Epithelial cell of prostate (primary cell): ENCODE measurements around the gene MAGEE1.

Source experiments
- DNase-seq: peaks from one replicate; pipeline ENCODE4 v3.0.0-alpha.2; 2011; ENCODE audit warnings: low read depth, low spot score
- H3K27ac ChIP-seq: fragments of 450-650 bp; 2 replicates; pipeline ENCODE4 v1.5.1; 2017; ENCODE audit warnings: mild to moderate bottlenecking

Gene MAGEE1, protein sequence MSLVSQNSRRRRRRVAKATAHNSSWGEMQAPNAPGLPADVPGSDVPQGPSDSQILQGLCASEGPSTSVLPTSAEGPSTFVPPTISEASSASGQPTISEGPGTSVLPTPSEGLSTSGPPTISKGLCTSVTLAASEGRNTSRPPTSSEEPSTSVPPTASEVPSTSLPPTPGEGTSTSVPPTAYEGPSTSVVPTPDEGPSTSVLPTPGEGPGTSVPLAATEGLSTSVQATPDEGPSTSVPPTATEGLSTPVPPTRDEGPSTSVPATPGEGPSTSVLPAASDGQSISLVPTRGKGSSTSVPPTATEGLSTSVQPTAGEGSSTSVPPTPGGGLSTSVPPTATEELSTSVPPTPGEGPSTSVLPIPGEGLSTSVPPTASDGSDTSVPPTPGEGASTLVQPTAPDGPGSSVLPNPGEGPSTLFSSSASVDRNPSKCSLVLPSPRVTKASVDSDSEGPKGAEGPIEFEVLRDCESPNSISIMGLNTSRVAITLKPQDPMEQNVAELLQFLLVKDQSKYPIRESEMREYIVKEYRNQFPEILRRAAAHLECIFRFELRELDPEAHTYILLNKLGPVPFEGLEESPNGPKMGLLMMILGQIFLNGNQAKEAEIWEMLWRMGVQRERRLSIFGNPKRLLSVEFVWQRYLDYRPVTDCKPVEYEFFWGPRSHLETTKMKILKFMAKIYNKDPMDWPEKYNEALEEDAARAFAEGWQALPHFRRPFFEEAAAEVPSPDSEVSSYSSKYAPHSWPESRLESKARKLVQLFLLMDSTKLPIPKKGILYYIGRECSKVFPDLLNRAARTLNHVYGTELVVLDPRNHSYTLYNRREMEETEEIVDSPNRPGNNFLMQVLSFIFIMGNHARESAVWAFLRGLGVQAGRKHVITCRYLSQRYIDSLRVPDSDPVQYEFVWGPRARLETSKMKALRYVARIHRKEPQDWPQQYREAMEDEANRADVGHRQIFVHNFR

DNA sequence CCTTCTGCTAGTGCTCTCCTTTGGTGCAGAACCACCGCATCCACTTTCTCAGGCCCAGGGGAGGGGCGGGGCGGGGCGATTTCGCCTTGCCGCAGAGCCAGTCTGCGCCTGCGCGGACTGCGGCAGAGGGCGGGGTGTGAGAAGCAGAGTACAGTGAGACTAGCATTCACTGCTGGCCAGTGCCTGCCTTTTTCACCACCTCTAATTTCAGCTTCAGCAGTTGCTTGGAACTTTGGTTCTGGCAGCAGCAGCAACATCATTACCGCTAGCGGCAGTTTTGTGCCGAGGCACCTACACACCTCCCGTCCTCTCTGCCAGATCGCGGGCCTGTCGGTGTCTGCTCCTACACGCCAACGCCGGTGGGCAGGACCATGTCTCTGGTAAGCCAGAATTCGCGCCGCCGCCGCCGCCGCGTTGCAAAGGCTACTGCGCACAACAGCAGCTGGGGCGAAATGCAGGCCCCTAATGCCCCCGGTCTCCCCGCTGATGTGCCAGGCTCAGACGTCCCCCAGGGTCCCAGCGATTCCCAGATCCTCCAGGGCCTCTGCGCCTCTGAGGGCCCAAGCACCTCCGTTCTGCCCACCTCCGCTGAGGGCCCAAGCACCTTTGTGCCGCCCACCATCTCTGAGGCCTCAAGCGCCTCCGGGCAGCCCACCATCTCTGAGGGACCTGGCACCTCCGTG is at the start of gene MAGEE1:
MAGEE1 (plus strand) TSS at position 151 of the 683 bp plus-strand sequence; CDS start at position 372, 221 bp downstream.
- no peak for DNase-seq
- no peak within 1 kb of the TSS for H3K27ac ChIP-seq

DNA sequence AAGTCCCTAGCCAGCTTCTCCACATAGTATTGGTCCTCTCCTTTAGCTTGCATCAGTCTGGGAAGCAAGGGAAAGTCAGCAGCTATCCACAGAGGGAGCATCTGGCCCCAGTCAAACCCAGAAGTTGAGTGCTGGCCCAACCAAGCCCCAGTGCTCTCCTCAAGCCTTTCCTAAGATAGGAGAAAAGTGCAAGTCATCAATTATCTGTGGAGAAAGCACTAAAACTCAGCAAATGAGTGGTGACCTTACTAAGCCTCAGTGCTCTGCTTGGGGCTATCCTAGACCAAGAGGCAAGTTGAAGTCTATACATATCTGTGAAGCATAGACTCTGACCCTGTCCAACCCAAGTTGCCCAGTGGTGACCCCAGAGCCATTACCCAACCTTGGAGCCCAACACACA is 28.5 kb upstream of the MAGEE1 start:
- no peak overlapping the region for H3K27ac ChIP-seq
- DNase-seq, result no peak

DNA sequence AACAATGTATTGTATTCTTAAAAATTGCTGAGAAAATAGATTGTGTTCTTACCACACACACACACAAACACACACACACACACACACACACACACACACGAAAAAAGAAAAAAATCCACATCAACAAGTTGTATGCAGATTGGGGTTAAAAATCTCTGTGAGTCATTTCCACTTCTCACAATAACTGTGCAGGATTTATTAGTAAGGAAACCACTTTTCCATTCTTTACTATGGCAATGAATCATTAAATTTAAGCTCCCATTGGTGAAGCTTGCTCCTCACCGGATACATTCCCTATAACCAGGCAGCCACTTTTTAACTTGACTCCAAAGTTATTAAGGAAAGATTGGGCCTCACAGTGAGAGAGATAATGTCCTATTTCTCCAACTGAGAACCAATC is 19.7 kb upstream of the MAGEE1 start:
- H3K27ac ChIP-seq, result no peak overlapping the region
- DNase-seq, result no peak

DNA sequence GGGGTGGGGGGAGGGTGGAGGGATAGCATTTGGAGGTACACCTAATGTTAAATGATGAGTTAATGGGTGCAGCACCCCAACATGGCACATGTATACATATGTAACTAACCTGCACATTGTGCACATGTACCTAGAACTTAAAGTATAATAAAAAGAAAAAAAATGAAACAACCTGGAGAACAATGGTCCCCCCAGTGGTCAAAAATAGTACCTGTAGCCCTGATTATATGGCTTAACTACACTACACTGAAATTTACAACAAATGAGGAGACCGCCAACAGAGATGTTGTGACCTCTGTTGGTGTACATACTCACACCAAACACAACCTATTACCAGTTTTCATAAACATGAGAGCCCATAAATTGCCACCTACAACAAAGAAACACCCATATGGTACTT is 7.3 kb upstream of the MAGEE1 start:
- no peak for DNase-seq
- H3K27ac ChIP-seq, result no peak overlapping the region

DNA sequence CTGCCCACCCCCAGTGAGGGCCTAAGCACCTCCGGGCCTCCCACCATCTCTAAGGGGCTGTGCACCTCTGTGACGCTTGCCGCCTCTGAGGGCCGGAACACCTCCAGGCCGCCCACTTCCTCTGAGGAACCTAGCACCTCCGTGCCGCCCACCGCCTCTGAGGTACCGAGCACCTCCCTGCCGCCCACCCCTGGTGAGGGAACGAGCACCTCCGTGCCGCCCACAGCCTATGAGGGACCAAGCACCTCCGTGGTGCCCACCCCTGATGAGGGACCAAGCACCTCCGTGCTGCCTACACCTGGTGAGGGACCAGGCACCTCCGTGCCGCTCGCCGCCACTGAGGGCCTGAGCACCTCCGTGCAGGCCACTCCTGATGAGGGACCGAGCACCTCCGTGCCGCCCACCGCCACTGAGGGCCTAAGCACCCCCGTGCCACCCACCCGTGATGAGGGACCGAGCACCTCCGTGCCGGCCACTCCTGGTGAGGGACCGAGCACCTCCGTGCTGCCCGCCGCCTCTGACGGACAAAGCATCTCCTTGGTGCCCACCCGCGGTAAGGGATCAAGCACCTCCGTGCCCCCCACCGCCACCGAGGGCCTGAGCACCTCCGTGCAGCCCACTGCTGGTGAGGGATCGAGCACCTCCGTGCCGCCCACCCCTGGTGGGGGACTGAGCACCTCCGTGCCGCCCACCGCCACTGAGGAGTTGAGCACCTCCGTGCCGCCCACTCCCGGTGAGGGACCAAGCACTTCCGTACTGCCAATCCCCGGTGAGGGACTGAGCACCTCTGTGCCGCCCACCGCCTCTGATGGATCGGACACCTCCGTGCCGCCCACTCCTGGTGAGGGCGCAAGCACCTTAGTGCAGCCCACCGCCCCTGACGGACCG is 977 bp downstream of the MAGEE1 start:
- DNase-seq, result no peak
- H3K27ac ChIP-seq, result no peak overlapping the region

DNA sequence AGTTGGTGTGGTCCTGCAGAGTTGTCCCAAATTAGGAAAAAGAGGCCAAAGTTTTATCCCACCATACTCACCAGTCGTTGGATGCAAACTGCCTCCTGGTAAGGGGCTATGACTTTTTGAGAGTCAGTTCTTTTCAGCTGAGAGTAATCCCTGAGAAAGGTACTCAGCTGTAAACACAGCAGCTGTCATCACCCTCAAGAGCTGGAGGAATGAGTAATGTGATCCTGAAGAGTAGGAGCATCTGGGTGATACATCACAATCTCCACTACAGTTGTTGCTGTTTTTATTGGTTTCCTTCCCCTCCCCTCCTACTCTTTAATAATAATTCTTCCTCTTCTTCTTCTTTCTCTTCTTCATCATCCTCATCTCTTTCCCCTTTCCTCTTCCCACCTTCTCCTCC is 5.7 kb downstream of the MAGEE1 start:
- no peak overlapping the region for H3K27ac ChIP-seq
- DNase-seq, result no peak

DNA sequence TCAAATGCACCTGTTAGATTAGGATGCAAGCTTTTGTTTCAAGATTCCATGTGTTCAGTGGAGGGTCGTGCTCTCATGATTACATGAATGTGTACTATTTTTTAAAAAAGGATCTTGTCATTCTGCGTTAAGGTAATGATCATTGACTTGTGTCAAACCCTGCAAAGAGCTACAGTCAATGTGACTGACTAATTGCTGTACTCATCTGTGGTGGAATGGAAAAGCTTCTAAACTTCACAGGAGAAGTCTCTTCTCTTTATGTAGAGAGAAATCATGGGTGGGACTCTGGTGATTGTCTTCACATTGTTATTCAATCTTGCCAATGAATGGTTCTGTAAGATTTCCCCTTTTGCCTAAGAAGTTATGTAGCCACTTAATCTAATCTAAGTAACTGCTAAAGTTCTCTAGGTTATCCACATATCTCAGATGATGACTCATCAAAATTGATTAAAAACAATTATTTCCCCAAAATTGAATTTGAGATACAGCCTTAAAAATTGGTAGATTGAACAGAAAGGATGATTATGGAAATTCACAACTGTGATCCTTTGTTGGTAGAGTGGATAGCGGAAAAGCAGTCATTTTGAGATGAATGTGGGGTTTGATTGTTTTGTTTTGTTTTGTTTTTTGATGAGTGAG is 6.7 kb downstream of the MAGEE1 start:
- H3K27ac ChIP-seq, result no peak overlapping the region
- DNase-seq, result no peak

DNA sequence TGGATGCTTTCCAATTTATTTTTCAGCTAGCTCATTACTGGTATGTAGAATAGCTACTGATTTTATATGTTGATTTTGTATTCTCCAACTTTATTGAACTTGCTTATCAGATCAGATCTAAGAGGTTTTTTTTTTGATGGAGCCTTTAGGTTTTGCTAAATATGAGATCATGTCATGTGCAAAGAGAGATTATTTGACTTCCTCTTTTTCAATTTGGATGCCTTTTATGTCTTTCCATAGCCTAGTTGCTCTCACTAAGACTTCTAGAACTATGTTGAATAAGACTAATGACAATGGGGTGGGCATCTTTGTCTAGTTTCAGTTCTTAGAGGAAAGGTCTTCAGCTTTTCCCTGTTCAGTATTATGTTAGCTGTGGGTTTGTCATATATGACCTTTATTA is 11.7 kb downstream of the MAGEE1 start:
- no peak overlapping the region for H3K27ac ChIP-seq

DNA sequence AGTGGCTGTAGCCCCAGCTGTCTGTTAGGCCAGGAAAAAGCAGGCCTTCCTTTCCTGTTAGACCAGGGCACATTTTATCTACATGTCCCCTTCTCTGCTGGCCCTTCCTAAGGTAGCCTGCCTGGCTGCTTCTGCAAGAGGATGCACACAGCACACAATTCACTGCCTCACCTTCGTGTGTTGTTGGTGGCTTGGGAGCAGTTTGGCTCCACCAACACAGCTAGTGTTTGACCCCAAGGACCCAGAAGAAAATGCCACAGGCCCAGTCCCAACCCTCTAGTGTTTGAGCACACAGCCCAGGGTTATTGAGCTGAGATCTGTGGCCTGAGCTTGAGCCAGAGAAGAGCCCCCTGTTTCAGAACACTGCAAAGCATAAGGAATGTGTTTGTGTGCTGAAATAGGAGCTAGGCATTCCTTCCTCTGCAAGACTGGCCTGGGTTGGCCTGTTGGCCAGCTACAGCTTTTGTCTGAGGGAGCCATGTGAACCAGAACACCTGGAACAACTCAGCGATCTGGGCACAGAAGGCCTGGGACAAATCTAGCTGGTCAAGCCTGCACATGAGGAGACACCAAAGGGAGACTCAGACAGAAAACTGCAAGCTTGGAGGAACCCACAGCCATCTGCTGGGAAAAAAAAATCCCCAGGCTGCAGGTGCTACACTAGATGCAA is 26.4 kb downstream of the MAGEE1 start:
- no peak for DNase-seq
- H3K27ac ChIP-seq, result no peak overlapping the region

More for the DNA sequence above, 11.7 kb downstream of the MAGEE1 start:
- no peak for DNase-seq

DNA sequence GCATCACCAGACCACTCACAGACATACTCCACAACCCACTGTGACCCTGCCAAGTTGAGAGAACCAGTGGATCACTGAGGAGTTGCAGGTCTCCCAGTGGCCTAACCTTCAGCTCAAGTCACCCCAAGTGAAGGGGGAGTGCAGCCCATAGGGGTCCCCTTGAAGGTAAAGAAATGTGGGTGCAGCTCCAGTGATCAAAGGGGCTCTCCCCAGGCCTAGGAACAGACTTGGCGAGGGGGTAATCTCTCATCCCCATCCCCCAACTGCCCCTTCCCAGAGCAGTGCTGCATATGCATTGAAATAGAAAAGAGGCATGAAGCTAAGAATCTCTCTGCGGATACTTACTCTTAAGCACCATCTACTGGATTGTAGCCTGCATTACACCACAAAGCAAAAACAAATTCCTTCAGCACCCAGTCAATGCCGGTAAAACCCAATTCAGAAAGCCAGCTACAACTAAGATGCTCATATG is 27.0 kb downstream of the MAGEE1 start:
- DNase-seq, result no peak
- H3K27ac ChIP-seq, result no peak overlapping the region

DNA sequence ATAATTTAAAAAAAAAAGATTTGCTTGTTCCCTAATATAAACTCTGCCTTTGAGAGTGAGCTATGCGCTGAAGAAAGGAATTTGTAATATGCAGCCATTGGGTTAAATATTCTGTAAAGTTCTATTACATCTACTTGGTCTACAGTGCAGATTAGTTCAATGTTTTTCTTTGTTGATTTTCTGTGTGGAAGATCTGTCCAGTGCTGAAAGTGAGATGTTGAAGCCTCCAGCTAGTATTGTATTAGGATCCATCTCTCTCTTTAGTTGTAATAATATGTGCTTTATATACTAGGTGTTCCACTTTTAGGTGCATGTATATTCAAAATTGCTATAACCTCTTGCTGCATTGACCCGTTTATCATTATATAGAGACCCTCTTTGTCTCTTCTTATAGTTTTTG is 49.8 kb downstream of the MAGEE1 start:
- H3K27ac ChIP-seq, result no peak overlapping the region
- DNase-seq, result no peak
